Measurements from ENCODE around the gene HOXB9. TPM values are rescaled to one million over a fixed set of nuclear protein-coding genes. Genes with fewer than 3 reads are reported as not detected.

Gene HOXB9
- total RNA-seq, 4 donors from 2014 or later, result 13.7 to 47.5 (median 24.9) TPM

DNA sequence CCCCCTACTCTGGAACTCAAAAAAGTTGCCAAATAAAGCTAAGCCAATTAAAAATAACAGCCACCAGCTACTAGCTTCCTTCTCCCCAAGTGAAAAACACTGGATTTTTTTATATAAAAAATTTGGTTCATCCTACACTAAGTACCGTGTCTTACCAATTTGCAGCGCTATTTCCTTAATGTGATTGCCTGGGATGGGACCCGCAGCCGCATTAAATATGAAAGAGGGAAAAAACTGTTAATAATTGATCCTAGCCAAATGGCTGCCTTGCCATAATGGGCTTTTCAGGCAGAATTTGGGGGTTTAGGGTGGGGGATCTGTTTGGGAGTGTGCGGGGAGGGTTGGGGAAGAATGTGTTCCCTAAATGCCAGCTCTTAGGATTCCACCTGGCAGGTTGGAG, 2.0 kb downstream of the HOXB9 start:
- peak overlapping the region in 1 of 4 donors; percentile 55 for H3K4me3 ChIP-seq
- H3K9me3 ChIP-seq, result no peaks in the 10 kb centered on the region
- peaks cover 0 to 27% of the 10 kb centered on the region in 2 donors for H3K27me3 ChIP-seq
- DNase-seq, result no peak
- peaks cover 6 to 61% (median 11%) of the 10 kb centered on the region in 4 donors for H3K4me1 ChIP-seq
- H3K36me3 ChIP-seq, result no peaks in the 10 kb centered on the region
- H3K27ac ChIP-seq, result peak overlapping the region in 2 of 4 donors; percentile 63 to 73
- no peak for TF ChIP-seq POLR2A (IDR thresholded peaks at IDR 0.05)
- TF ChIP-seq, protein P1, sequence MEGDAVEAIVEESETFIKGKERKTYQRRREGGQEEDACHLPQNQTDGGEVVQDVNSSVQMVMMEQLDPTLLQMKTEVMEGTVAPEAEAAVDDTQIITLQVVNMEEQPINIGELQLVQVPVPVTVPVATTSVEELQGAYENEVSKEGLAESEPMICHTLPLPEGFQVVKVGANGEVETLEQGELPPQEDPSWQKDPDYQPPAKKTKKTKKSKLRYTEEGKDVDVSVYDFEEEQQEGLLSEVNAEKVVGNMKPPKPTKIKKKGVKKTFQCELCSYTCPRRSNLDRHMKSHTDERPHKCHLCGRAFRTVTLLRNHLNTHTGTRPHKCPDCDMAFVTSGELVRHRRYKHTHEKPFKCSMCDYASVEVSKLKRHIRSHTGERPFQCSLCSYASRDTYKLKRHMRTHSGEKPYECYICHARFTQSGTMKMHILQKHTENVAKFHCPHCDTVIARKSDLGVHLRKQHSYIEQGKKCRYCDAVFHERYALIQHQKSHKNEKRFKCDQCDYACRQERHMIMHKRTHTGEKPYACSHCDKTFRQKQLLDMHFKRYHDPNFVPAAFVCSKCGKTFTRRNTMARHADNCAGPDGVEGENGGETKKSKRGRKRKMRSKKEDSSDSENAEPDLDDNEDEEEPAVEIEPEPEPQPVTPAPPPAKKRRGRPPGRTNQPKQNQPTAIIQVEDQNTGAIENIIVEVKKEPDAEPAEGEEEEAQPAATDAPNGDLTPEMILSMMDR (IDR thresholded peaks at IDR 0.05), result no peak

DNA sequence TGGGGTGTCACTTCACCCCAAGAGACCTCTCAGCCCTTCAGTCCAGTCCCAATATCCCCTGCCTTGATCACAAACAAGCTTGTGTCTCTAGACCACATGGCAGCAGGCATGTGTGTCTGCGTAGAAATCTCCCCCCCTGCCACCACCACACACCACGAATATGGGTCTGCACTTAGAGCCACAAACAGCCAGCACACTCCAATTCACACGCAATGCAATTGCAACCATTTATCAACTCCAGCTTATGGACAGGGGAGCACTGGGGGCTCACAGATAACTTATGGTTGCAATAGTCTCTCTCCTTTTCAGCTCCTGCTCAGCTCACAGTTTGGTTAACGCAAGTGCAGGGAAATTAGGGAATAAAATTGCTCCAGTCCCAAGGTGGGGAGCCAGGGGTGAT, 2.6 kb downstream of the HOXB9 start:
- DNase-seq, result no peak
- no peaks in the 10 kb centered on the region for H3K36me3 ChIP-seq
- peaks cover 0 to 24% of the 10 kb centered on the region in 2 donors for H3K27me3 ChIP-seq
- H3K27ac ChIP-seq, result peak overlapping the region in 1 of 4 donors; percentile 5
- H3K9me3 ChIP-seq, result no peaks in the 10 kb centered on the region
- H3K4me3 ChIP-seq, result no peak overlapping the region
- TF ChIP-seq, protein P1 (IDR thresholded peaks at IDR 0.05), result no peak
- no peak for TF ChIP-seq POLR2A (IDR thresholded peaks at IDR 0.05)
- H3K4me1 ChIP-seq, result peaks cover 6 to 62% (median 11%) of the 10 kb centered on the region in 4 donors

DNA sequence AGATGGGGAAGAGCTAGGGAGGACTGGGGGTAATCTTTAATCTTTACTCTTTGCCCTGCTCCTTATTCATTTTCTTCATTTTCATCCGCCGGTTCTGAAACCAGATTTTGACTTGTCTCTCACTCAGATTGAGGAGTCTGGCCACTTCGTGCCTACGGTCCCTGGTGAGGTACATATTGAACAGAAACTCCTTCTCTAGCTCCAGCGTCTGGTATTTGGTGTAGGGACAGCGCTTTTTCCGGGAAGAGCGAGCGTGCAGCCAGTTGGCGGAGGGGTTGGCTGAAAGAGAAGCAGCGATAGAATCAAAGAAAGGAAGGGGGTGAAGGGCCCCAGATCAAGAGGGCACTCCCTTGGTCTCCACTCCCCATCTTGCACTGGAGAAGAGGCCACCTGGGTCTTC, 3.3 kb downstream of the HOXB9 start:
- no peak for TF ChIP-seq POLR2A (IDR thresholded peaks at IDR 0.05)
- TF ChIP-seq, protein P1 (IDR thresholded peaks at IDR 0.05), result no peak
- no peak for DNase-seq
- Histone ChIP-seq H3K27me3 (peaks cover 0 to 28% of the 10 kb centered on the region in 2 donors), H3K4me3 (no peak overlapping the region), H3K36me3 (no peaks in the 10 kb centered on the region), H3K4me1 (peaks cover 6 to 68% (median 11%) of the 10 kb centered on the region in 4 donors), H3K9me3 (no peaks in the 10 kb centered on the region), H3K27ac (peak overlapping the region in 1 of 4 donors; percentile 5)

DNA sequence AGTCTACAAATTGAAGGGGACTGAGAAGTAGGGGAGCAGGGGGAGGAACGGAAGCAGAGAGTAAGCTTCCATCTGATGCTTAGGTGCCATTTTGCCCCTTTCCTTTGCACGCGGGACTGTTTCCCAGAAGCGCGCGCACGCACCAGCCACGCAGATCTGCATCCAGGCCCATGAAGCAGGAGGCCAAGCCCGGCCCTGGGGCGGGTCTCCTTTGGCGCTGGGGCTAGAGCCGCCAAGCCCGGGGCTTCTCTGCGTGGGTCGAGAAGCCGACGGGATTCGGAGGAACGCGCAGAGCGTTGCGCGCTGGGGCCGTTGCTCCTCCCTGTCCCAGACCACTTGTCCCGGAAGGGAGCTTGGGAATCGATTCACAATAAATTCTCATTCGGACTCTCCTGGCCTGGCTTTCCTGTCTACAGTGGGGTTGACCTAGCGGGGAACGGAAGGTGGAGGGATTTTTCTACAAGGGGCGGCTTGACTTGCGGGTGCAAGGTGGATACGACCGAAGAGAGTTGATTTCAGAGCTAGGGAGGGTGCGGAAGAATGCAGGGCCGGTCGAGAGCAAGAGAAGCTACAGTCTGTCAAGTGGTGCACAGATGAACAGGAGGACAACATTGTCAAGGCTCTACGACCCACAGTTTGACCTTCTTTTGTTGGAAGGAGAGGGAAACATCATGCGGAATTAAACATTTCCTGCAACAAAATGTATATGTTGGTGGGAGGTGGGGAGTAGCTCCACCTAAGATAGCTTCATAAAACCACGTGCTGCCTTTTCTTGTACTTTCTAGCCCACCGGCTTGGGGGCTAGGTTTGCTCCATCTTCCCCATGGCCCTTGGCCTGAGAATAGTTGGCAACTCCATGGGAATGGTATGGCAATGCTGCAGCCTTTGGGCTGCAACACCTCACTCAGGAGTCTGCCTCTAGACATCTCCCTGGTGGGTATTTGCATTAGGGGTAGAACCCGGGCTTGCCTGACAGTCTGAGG, 4.5 kb downstream of the HOXB9 start:
- H3K4me1 ChIP-seq, result peaks cover 2 to 66% (median 9%) of the 10 kb centered on the region in 4 donors
- H3K9me3 ChIP-seq, result no peaks in the 10 kb centered on the region
- H3K27ac ChIP-seq, result peak overlapping the region in 1 of 4 donors; percentile 5
- H3K4me3 ChIP-seq, result no peak overlapping the region
- no peak for DNase-seq
- H3K36me3 ChIP-seq, result no peaks in the 10 kb centered on the region
- peaks cover 0 to 19% of the 10 kb centered on the region in 2 donors for H3K27me3 ChIP-seq
- TF ChIP-seq POLR2A (IDR thresholded peaks at IDR 0.05), result no peak
- TF ChIP-seq, protein P1 (IDR thresholded peaks at IDR 0.05), result no peak

DNA sequence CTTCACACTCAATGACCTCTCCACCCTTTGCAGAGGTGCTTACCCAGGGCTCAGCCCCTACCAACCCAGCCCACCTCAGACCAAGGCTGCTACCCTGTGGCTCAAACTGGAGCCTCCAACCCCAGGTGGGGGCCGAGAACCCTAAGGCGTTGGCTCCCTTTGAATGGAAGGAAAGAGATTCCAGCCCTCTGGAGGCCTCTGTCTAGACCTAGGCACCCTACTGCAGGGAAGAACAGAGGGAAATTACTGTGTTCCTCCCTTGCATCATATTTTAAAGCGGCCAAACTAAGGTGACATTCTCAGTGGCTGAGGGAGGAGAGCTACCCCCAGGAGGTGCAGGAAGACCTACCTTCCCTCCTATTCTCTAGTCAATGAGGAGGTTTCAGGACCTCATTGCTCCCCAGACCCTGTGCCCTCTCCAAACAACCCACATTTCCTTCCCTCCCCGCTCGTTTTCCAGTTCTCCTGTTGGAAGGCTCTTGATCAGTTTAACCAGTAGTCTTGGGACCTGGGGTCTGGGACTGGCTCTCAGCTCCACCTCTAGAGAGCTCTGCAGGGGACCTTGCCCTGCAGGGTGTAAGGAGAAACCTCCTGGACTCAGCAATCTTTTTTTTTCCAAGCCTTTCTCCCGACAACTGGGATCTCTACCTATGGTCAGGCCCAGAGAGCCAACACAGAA, 5.6 kb downstream of the HOXB9 start:
- no peaks in the 10 kb centered on the region for H3K9me3 ChIP-seq
- no peaks in the 10 kb centered on the region for H3K36me3 ChIP-seq
- H3K4me1 ChIP-seq, result peaks cover 0 to 57% (median 5%) of the 10 kb centered on the region in 4 donors
- TF ChIP-seq, protein P1 (IDR thresholded peaks at IDR 0.05), result no peak
- no peak for TF ChIP-seq POLR2A (IDR thresholded peaks at IDR 0.05)
- peak overlapping the region in 3 of 4 donors; percentile 9 to 59 (median 34) for H3K27ac ChIP-seq
- H3K4me3 ChIP-seq, result no peak overlapping the region
- peak in 1 of 3 donors; percentile 49 for DNase-seq
- peaks cover 0 to 26% of the 10 kb centered on the region in 2 donors for H3K27me3 ChIP-seq
